Stimulated activated naive CD8-positive, alpha-beta T cell treated with anti-CD3 and anti-CD28 coated beads, Interleukin-15, amount 100 ng/mL, for 72 hours (primary cell): Measurements from ENCODE around the gene DIP2C.
"Not testable (repeated sequence)": the region's sequence is repeated elsewhere in the genome, so short reads cannot be mapped to it uniquely, and the experiment has no call there.

Experiments
- ATAC-seq: fragments of 150-1000 bp; cut with Tn5 transposase; 2 replicates; pipeline ENCODE4 v1.10.0; 2021; ENCODE audit warnings: mild to moderate bottlenecking, moderate library complexity
- DNase-seq, 2 donors: peaks; one replicate each; pipeline ENCODE4 v3.0.0; 2021 to 2022
- H3K27ac Mint-ChIP-seq, 2 donors: one replicate each; pipeline ENCODE4 v1.8.0; 2022; ENCODE audit warnings: mild to moderate bottlenecking in 2 of 2, mixed read lengths in 2 of 2, moderate library complexity in 2 of 2
- H3K27me3 Mint-ChIP-seq: one replicate; pipeline ENCODE4 v1.8.0; 2022; ENCODE audit warnings: mixed read lengths
- H3K4me1 Mint-ChIP-seq: one replicate; pipeline ENCODE4 v1.8.0; 2022; ENCODE audit warnings: mild to moderate bottlenecking, mixed read lengths
- H3K4me3 Mint-ChIP-seq, 2 donors: one replicate each; pipeline ENCODE4 v1.8.0; 2022; ENCODE audit warnings: mild to moderate bottlenecking in 2 of 2, mixed read lengths in 2 of 2, moderate library complexity in 1 of 2
- H3K9me3 Mint-ChIP-seq, 2 donors: one replicate each; pipeline ENCODE4 v1.8.0; 2022; ENCODE audit warnings: mixed read lengths in 2 of 2

Gene DIP2C

GRCh38 chr10:661597-662222, 27.8 kb downstream of the DIP2C start:
- no peak for ATAC-seq
- H3K4me3 Mint-ChIP-seq: no peak overlapping the region

GRCh38 chr10:660970-661596, 28.4 kb downstream of the DIP2C start:
- Mint-ChIP-seq H3K9me3 (no peaks in the 10 kb centered on the region), H3K4me3 (no peak overlapping the region)
- no peak for ATAC-seq

More at GRCh38 chr10:661597-662222, 27.8 kb downstream of the DIP2C start:
- Mint-ChIP-seq H3K27ac (no peak overlapping the region), H3K27me3 (peaks cover 29% of the 10 kb centered on the region), H3K4me1 (peaks cover 9% of the 10 kb centered on the region), H3K9me3 (no peaks in the 10 kb centered on the region)
- DNase-seq: no peak

GRCh38 chr10:660413-660969, 29.0 kb downstream of the DIP2C start:
- peaks cover 29% of the 10 kb centered on the region for H3K27me3 Mint-ChIP-seq
- H3K4me3 Mint-ChIP-seq: no peak overlapping the region
- H3K9me3 Mint-ChIP-seq: no peaks in the 10 kb centered on the region
- DNase-seq: no peak
- no peak overlapping the region for H3K27ac Mint-ChIP-seq
- peaks cover 9% of the 10 kb centered on the region for H3K4me1 Mint-ChIP-seq
- no peak for ATAC-seq

More at GRCh38 chr10:660970-661596, 28.4 kb downstream of the DIP2C start:
- Mint-ChIP-seq H3K4me1 (peaks cover 9% of the 10 kb centered on the region), H3K27me3 (peaks cover 29% of the 10 kb centered on the region), H3K27ac (no peak overlapping the region)
- no peak for DNase-seq

- Mint-ChIP-seq H3K27ac (no peak overlapping the region), H3K9me3 (no peaks in the 10 kb centered on the region), H3K4me1 (peaks cover 9% of the 10 kb centered on the region), H3K27me3 (peaks cover 29% of the 10 kb centered on the region), H3K4me3 (no peak overlapping the region)
- DNase-seq (no peak), ATAC-seq (no peak)
Observed at GRCh38 chr10:659688-660141, 29.8 kb downstream of the DIP2C start.

- not testable (repeated sequence) for ATAC-seq, H3K4me3 Mint-ChIP-seq, DNase-seq, H3K27ac Mint-ChIP-seq, H3K9me3 Mint-ChIP-seq, H3K4me1 Mint-ChIP-seq
- peaks cover 28% of the 10 kb centered on the region for H3K27me3 Mint-ChIP-seq
Observed at GRCh38 chr10:657816-658350, 31.6 kb downstream of the DIP2C start.

- H3K4me3 Mint-ChIP-seq: no peak overlapping the region
- no peak for ATAC-seq
- H3K27ac Mint-ChIP-seq: no peak overlapping the region
Observed at GRCh38 chr10:656883-657282, 32.6 kb downstream of the DIP2C start.

GRCh38 chr10:655184-655583, 34.3 kb downstream of the DIP2C start:
- Mint-ChIP-seq H3K27ac (no peak overlapping the region), H3K27me3 (peaks cover 19% of the 10 kb centered on the region), H3K4me3 (no peak overlapping the region), H3K9me3 (no peaks in the 10 kb centered on the region), H3K4me1 (peaks cover 9% of the 10 kb centered on the region)
- ATAC-seq (no peak), DNase-seq (no peak)

More at GRCh38 chr10:656883-657282, 32.6 kb downstream of the DIP2C start:
- Mint-ChIP-seq H3K27me3 (peaks cover 30% of the 10 kb centered on the region), H3K9me3 (no peaks in the 10 kb centered on the region), H3K4me1 (peaks cover 9% of the 10 kb centered on the region)
- DNase-seq: no peak

GRCh38 chr10:654647-654996, 34.8 kb downstream of the DIP2C start:
- H3K4me1 Mint-ChIP-seq: peaks cover 7% of the 10 kb centered on the region
- no peaks in the 10 kb centered on the region for H3K9me3 Mint-ChIP-seq
- DNase-seq (no peak), ATAC-seq (no peak)
- H3K27ac Mint-ChIP-seq: no peak overlapping the region
- no peak overlapping the region for H3K4me3 Mint-ChIP-seq
- peaks cover 19% of the 10 kb centered on the region for H3K27me3 Mint-ChIP-seq

- H3K4me1 Mint-ChIP-seq: peaks cover 2% of the 10 kb centered on the region
- no peak overlapping the region for H3K4me3 Mint-ChIP-seq
- no peak for ATAC-seq
- no peak overlapping the region for H3K27ac Mint-ChIP-seq
- H3K27me3 Mint-ChIP-seq: peaks cover 17% of the 10 kb centered on the region
- DNase-seq: no peak
- no peaks in the 10 kb centered on the region for H3K9me3 Mint-ChIP-seq
Observed at GRCh38 chr10:653991-654646, 35.3 kb downstream of the DIP2C start.

- H3K4me3 Mint-ChIP-seq, H3K27ac Mint-ChIP-seq, ATAC-seq, DNase-seq, H3K9me3 Mint-ChIP-seq, H3K4me1 Mint-ChIP-seq: not testable (repeated sequence)
- peaks cover 12% of the 10 kb centered on the region for H3K27me3 Mint-ChIP-seq
Observed at GRCh38 chr10:652832-653459, 36.5 kb downstream of the DIP2C start.

GRCh38 chr10:652233-652632, 37.2 kb downstream of the DIP2C start:
- ATAC-seq (no peak), DNase-seq (no peak)
- Mint-ChIP-seq H3K27me3 (peaks cover 12% of the 10 kb centered on the region), H3K27ac (no peak overlapping the region), H3K4me1 (no peaks in the 10 kb centered on the region), H3K4me3 (no peak overlapping the region), H3K9me3 (no peaks in the 10 kb centered on the region)

- peaks cover 12% of the 10 kb centered on the region for H3K27me3 Mint-ChIP-seq
- H3K27ac Mint-ChIP-seq: no peak overlapping the region
- H3K4me1 Mint-ChIP-seq: no peaks in the 10 kb centered on the region
- no peak for ATAC-seq
- H3K4me3 Mint-ChIP-seq: no peak overlapping the region
- no peak for DNase-seq
- H3K9me3 Mint-ChIP-seq: no peaks in the 10 kb centered on the region
Observed at GRCh38 chr10:651692-652091, 37.8 kb downstream of the DIP2C start.

GRCh38 chr10:650886-651615, 38.4 kb downstream of the DIP2C start:
- ATAC-seq (no peak), DNase-seq (no peak)
- Mint-ChIP-seq H3K9me3 (no peaks in the 10 kb centered on the region), H3K27me3 (peaks cover 12% of the 10 kb centered on the region), H3K4me3 (no peak overlapping the region), H3K4me1 (no peaks in the 10 kb centered on the region), H3K27ac (no peak overlapping the region)

GRCh38 chr10:650441-650851, 39.0 kb downstream of the DIP2C start:
- ATAC-seq: no peak
- H3K4me3 Mint-ChIP-seq: no peak overlapping the region
- peaks cover 12% of the 10 kb centered on the region for H3K27me3 Mint-ChIP-seq
- H3K9me3 Mint-ChIP-seq: no peaks in the 10 kb centered on the region
- H3K27ac Mint-ChIP-seq: no peak overlapping the region
- H3K4me1 Mint-ChIP-seq: no peaks in the 10 kb centered on the region
- no peak for DNase-seq
